ENCODE measurements around the gene FAM171A1. TPM values are rescaled to one million over a fixed set of nuclear protein-coding genes. Genes with fewer than 3 reads are reported as not detected.
"Not testable (repeated sequence)": the region's sequence is repeated elsewhere in the genome, so short reads cannot be mapped to it uniquely, and the experiment has no call there.

Gene FAM171A1
- total RNA-seq, 2 experiments from 2014 or later, result 5.6 to 7.0 TPM

GRCh38 chr10:15222511-15222910, 148.6 kb downstream of the FAM171A1 start:
- H3K9me3 Mint-ChIP-seq, result peaks cover 9% of the 10 kb centered on the region
- H3K36me3 Mint-ChIP-seq, result peaks cover 20% of the 10 kb centered on the region
- H3K27me3 Mint-ChIP-seq, result no peaks in the 10 kb centered on the region
- H3K4me1 Mint-ChIP-seq, result peaks cover 5% of the 10 kb centered on the region
- no peak for DNase-seq
- H3K27ac Mint-ChIP-seq, result no peak overlapping the region
- no peak overlapping the region for H3K4me3 Mint-ChIP-seq

GRCh38 chr10:15220445-15220844, 150.6 kb downstream of the FAM171A1 start:
- H3K9me3 Mint-ChIP-seq, result peaks cover 9% of the 10 kb centered on the region
- H3K4me3 Mint-ChIP-seq, result no peak overlapping the region
- peaks cover 5% of the 10 kb centered on the region for H3K4me1 Mint-ChIP-seq
- H3K27ac Mint-ChIP-seq, result no peak overlapping the region
- peaks cover 15% of the 10 kb centered on the region for H3K36me3 Mint-ChIP-seq
- DNase-seq, result no peak
- no peaks in the 10 kb centered on the region for H3K27me3 Mint-ChIP-seq

GRCh38 chr10:15216700-15217099, 154.4 kb downstream of the FAM171A1 start:
- Mint-ChIP-seq H3K4me1 (peaks cover 5% of the 10 kb centered on the region), H3K4me3 (no peak overlapping the region)

GRCh38 chr10:15214237-15214636, 156.9 kb downstream of the FAM171A1 start:
- H3K27me3 Mint-ChIP-seq, result no peaks in the 10 kb centered on the region
- H3K9me3 Mint-ChIP-seq, result no peaks in the 10 kb centered on the region
- DNase-seq, result no peak
- no peak overlapping the region for H3K27ac Mint-ChIP-seq
- peaks cover 22% of the 10 kb centered on the region for H3K4me1 Mint-ChIP-seq
- H3K36me3 Mint-ChIP-seq, result peaks cover 4% of the 10 kb centered on the region
- no peak overlapping the region for H3K4me3 Mint-ChIP-seq

More at GRCh38 chr10:15216700-15217099, 154.4 kb downstream of the FAM171A1 start:
- H3K27me3 Mint-ChIP-seq, result no peaks in the 10 kb centered on the region
- H3K36me3 Mint-ChIP-seq, result peaks cover 8% of the 10 kb centered on the region
- no peak for DNase-seq
- no peaks in the 10 kb centered on the region for H3K9me3 Mint-ChIP-seq
- H3K27ac Mint-ChIP-seq, result no peak overlapping the region

- no peak for DNase-seq
- no peaks in the 10 kb centered on the region for H3K27me3 Mint-ChIP-seq
- peaks cover 4% of the 10 kb centered on the region for H3K36me3 Mint-ChIP-seq
- no peak overlapping the region for H3K27ac Mint-ChIP-seq
- no peak overlapping the region for H3K4me3 Mint-ChIP-seq
- H3K9me3 Mint-ChIP-seq, result no peaks in the 10 kb centered on the region
- H3K4me1 Mint-ChIP-seq, result peaks cover 28% of the 10 kb centered on the region
These were observed 157.6 kb downstream of the FAM171A1 start for GRCh38 chr10:15213461-15213861.

GRCh38 chr10:15211464-15211979, 159.6 kb downstream of the FAM171A1 start:
- Mint-ChIP-seq H3K4me1 (peaks cover 40% of the 10 kb centered on the region), H3K4me3 (no peak overlapping the region), H3K9me3 (no peaks in the 10 kb centered on the region), H3K27me3 (no peaks in the 10 kb centered on the region), H3K27ac (no peak overlapping the region), H3K36me3 (peaks cover 4% of the 10 kb centered on the region)
- peak; percentile 12 for DNase-seq

- H3K4me3 Mint-ChIP-seq, result no peak overlapping the region
- DNase-seq, result no peak
- no peaks in the 10 kb centered on the region for H3K27me3 Mint-ChIP-seq
- no peak overlapping the region for H3K27ac Mint-ChIP-seq
- no peaks in the 10 kb centered on the region for H3K9me3 Mint-ChIP-seq
- H3K36me3 Mint-ChIP-seq, result peaks cover 4% of the 10 kb centered on the region
- H3K4me1 Mint-ChIP-seq, result peaks cover 44% of the 10 kb centered on the region
These were observed 160.6 kb downstream of the FAM171A1 start for GRCh38 chr10:15210521-15210920.

- no peak overlapping the region for H3K27ac Mint-ChIP-seq
- H3K4me1 Mint-ChIP-seq, result peaks cover 44% of the 10 kb centered on the region
- peak overlapping the region; percentile 4 for H3K4me3 Mint-ChIP-seq
- H3K36me3 Mint-ChIP-seq, result peaks cover 4% of the 10 kb centered on the region
- H3K27me3 Mint-ChIP-seq, result no peaks in the 10 kb centered on the region
- no peaks in the 10 kb centered on the region for H3K9me3 Mint-ChIP-seq
- peak; percentile 72 for DNase-seq
These were observed 161.1 kb downstream of the FAM171A1 start for GRCh38 chr10:15209827-15210509.

GRCh38 chr10:15208221-15208620, 162.9 kb downstream of the FAM171A1 start:
- no peaks in the 10 kb centered on the region for H3K9me3 Mint-ChIP-seq
- peaks cover 1% of the 10 kb centered on the region for H3K36me3 Mint-ChIP-seq
- H3K4me3 Mint-ChIP-seq, result peak overlapping the region; percentile 78
- peak overlapping the region; percentile 90 for H3K27ac Mint-ChIP-seq
- DNase-seq, result no peak
- H3K27me3 Mint-ChIP-seq, result no peaks in the 10 kb centered on the region
- H3K4me1 Mint-ChIP-seq, result peaks cover 47% of the 10 kb centered on the region

GRCh38 chr10:15207410-15207809, 163.7 kb downstream of the FAM171A1 start:
- H3K36me3 Mint-ChIP-seq, H3K27me3 Mint-ChIP-seq, H3K4me3 Mint-ChIP-seq, H3K9me3 Mint-ChIP-seq, DNase-seq: not testable (repeated sequence)
- peaks cover 56% of the 10 kb centered on the region for H3K4me1 Mint-ChIP-seq
- H3K27ac Mint-ChIP-seq, result peak overlapping the region; percentile 90

- no peaks in the 10 kb centered on the region for H3K27me3 Mint-ChIP-seq
- peaks cover 43% of the 10 kb centered on the region for H3K4me1 Mint-ChIP-seq
- no peak for DNase-seq
- peaks cover 2% of the 10 kb centered on the region for H3K36me3 Mint-ChIP-seq
- no peaks in the 10 kb centered on the region for H3K9me3 Mint-ChIP-seq
- H3K4me3 Mint-ChIP-seq, result no peak overlapping the region
- peak overlapping the region; percentile 68 for H3K27ac Mint-ChIP-seq
These were observed 168.4 kb downstream of the FAM171A1 start for GRCh38 chr10:15202639-15203038.

GRCh38 chr10:15202301-15202621, 168.8 kb downstream of the FAM171A1 start:
- H3K27ac Mint-ChIP-seq, result peak overlapping the region; percentile 68
- H3K27me3 Mint-ChIP-seq, H3K4me3 Mint-ChIP-seq, DNase-seq, H3K9me3 Mint-ChIP-seq, H3K36me3 Mint-ChIP-seq: not testable (repeated sequence)
- H3K4me1 Mint-ChIP-seq, result peaks cover 44% of the 10 kb centered on the region

- no peaks in the 10 kb centered on the region for H3K9me3 Mint-ChIP-seq
- H3K4me3 Mint-ChIP-seq, result no peak overlapping the region
- peaks cover 48% of the 10 kb centered on the region for H3K4me1 Mint-ChIP-seq
- no peaks in the 10 kb centered on the region for H3K27me3 Mint-ChIP-seq
- H3K36me3 Mint-ChIP-seq, result peaks cover 2% of the 10 kb centered on the region
- peak overlapping the region; percentile 2 for H3K27ac Mint-ChIP-seq
- no peak for DNase-seq
These were observed 169.3 kb downstream of the FAM171A1 start for GRCh38 chr10:15201589-15202300.

- H3K9me3 Mint-ChIP-seq, result no peaks in the 10 kb centered on the region
- no peak for DNase-seq
- peaks cover 2% of the 10 kb centered on the region for H3K36me3 Mint-ChIP-seq
- no peak overlapping the region for H3K27ac Mint-ChIP-seq
- no peak overlapping the region for H3K4me3 Mint-ChIP-seq
- H3K27me3 Mint-ChIP-seq, result no peaks in the 10 kb centered on the region
- H3K4me1 Mint-ChIP-seq, result peaks cover 51% of the 10 kb centered on the region
These were observed 170.5 kb downstream of the FAM171A1 start for GRCh38 chr10:15200626-15201025.

GRCh38 chr10:15197911-15198310, 173.2 kb downstream of the FAM171A1 start:
- no peak overlapping the region for H3K27ac Mint-ChIP-seq
- H3K4me3 Mint-ChIP-seq, result no peak overlapping the region
- H3K27me3 Mint-ChIP-seq, result no peaks in the 10 kb centered on the region
- peaks cover 44% of the 10 kb centered on the region for H3K4me1 Mint-ChIP-seq
- no peaks in the 10 kb centered on the region for H3K36me3 Mint-ChIP-seq
- DNase-seq, result no peak
- no peaks in the 10 kb centered on the region for H3K9me3 Mint-ChIP-seq

- H3K4me3 Mint-ChIP-seq, result no peak overlapping the region
- DNase-seq, result no peak
- H3K27ac Mint-ChIP-seq, result peak overlapping the region; percentile 44
- no peaks in the 10 kb centered on the region for H3K27me3 Mint-ChIP-seq
- no peaks in the 10 kb centered on the region for H3K9me3 Mint-ChIP-seq
- no peaks in the 10 kb centered on the region for H3K36me3 Mint-ChIP-seq
- H3K4me1 Mint-ChIP-seq, result peaks cover 38% of the 10 kb centered on the region
These were observed 173.8 kb downstream of the FAM171A1 start for GRCh38 chr10:15197276-15197675.
